Mammary epithelial cell (primary cell): Measurements from ENCODE around the gene AFAP1.

Source experiments
- EZH2 ChIP-seq: IDR thresholded peaks from 2 replicates; pipeline ENCODE4 v1.6.1; 2012; ENCODE audit warnings: low read length, inconsistent platforms, borderline replicate concordance
- TF ChIP-seq, protein P1 (sequence below), 2 donors: IDR thresholded peaks in 1 of 2; conservative IDR thresholded peaks in 1 of 2; 2 replicates each; pipeline ENCODE4 v1.5.1; 2011 to 2012; ENCODE audit warnings: inconsistent platforms in 2 of 2, low read length in 2 of 2, mild to moderate bottlenecking in 2 of 2, control low read depth in 1 of 2, low read depth in 1 of 2; ENCODE audit not compliant: insufficient read depth in 1 of 2; ENCODE audit errors: extremely low read depth in 1 of 2

DNA sequence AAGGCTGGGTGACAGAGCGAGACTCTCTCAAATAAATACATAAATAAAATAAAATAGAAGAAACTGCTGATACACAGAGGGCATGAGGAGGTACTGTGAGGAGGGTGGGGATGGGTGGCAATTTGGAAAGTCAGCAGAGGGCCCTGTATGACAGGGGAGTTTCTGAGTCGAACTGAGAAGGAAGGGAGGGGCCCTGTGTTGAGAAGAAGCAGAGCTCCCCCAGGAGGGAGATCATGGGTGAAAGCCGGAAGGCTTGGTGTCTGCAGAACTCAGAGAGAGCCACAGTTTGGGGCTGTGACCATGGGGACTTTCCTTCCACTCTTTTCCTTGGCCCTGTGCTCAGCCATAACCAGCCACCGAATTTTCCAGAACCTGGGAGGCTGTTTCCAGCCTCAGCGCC lies 24.8 kb upstream of the AFAP1 start:
- TF ChIP-seq, protein P1, sequence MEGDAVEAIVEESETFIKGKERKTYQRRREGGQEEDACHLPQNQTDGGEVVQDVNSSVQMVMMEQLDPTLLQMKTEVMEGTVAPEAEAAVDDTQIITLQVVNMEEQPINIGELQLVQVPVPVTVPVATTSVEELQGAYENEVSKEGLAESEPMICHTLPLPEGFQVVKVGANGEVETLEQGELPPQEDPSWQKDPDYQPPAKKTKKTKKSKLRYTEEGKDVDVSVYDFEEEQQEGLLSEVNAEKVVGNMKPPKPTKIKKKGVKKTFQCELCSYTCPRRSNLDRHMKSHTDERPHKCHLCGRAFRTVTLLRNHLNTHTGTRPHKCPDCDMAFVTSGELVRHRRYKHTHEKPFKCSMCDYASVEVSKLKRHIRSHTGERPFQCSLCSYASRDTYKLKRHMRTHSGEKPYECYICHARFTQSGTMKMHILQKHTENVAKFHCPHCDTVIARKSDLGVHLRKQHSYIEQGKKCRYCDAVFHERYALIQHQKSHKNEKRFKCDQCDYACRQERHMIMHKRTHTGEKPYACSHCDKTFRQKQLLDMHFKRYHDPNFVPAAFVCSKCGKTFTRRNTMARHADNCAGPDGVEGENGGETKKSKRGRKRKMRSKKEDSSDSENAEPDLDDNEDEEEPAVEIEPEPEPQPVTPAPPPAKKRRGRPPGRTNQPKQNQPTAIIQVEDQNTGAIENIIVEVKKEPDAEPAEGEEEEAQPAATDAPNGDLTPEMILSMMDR (conservative IDR thresholded peaks at IDR 0.05 in 1 of 2, IDR thresholded peaks at IDR 0.05 in 1 of 2; ENCODE audit: extremely low read depth in 1 of 2, insufficient read depth in 1 of 2, low read depth in 1 of 2, low read length in 2 of 2), result no peak
- TF ChIP-seq EZH2, result no peak
